NCI-H128 (cell line): ENCODE measurements around the gene ISCA2.

ENCODE experiments used
- DNase-seq: peaks from one replicate; lab custom pipeline; 2025; ENCODE audit not compliant: unreplicated experiment; lab: John Stamatoyannopoulos, UW

The ISCA2 gene

GRCh38 chr14:74507840-74508239, 14.3 kb downstream of the ISCA2 start:
- DNase-seq: no peak

- no peak for DNase-seq
These were observed 14.7 kb downstream of the ISCA2 start for GRCh38 chr14:74508292-74508731.

- DNase-seq: no peak
These were observed 15.4 kb downstream of the ISCA2 start for GRCh38 chr14:74508844-74509428.

GRCh38 chr14:74509587-74510222, 16.1 kb downstream of the ISCA2 start:
- no peak for DNase-seq

- DNase-seq: no peak
These were observed 16.8 kb downstream of the ISCA2 start for GRCh38 chr14:74510223-74510931.

- DNase-seq: no peak
These were observed 17.4 kb downstream of the ISCA2 start for GRCh38 chr14:74510959-74511409.

GRCh38 chr14:74511966-74512830, 18.6 kb downstream of the ISCA2 start:
- no peak for DNase-seq

GRCh38 chr14:74514471-74514941, 20.9 kb downstream of the ISCA2 start:
- no peak for DNase-seq

GRCh38 chr14:74515891-74516412, 22.4 kb downstream of the ISCA2 start:
- no peak for DNase-seq

GRCh38 chr14:74516451-74517160, 23.0 kb downstream of the ISCA2 start:
- DNase-seq: no peak

- DNase-seq: no peak
These were observed 24.2 kb downstream of the ISCA2 start for GRCh38 chr14:74517731-74518130.

- DNase-seq: no peak
These were observed 24.7 kb downstream of the ISCA2 start for GRCh38 chr14:74518221-74518620.

- no peak for DNase-seq
These were observed 25.9 kb downstream of the ISCA2 start for GRCh38 chr14:74519316-74520074.

- no peak for DNase-seq
These were observed 28.2 kb downstream of the ISCA2 start for GRCh38 chr14:74521756-74522155.

GRCh38 chr14:74522740-74523139, 29.2 kb downstream of the ISCA2 start:
- no peak for DNase-seq

GRCh38 chr14:74524076-74524811, 30.7 kb downstream of the ISCA2 start:
- no peak for DNase-seq

- DNase-seq: no peak
These were observed 31.2 kb downstream of the ISCA2 start for GRCh38 chr14:74524812-74525135.

GRCh38 chr14:74525361-74525851, 31.8 kb downstream of the ISCA2 start:
- no peak for DNase-seq
